Cardiac muscle cell (in vitro differentiated cells and primary cell): ENCODE measurements around the gene ILK. TPM values are rescaled to one million over a fixed set of nuclear protein-coding genes. Genes with fewer than 3 reads are reported as not detected.

ENCODE experiments used
- DNase-seq, 2 donors: peaks; one replicate each; pipeline versions ENCODE4 v3.0.0 to v3.0.0-alpha.2; 2010 to 2017; ENCODE audit warnings: low read depth in 1 of 2, low spot score in 1 of 2
- H3K27ac ChIP-seq: fragments of 200-600 bp; sonication (generic); 2 replicates; pipeline ENCODE4 v1.5.1; 2016
- H3K27me3 ChIP-seq: fragments of 200-600 bp; sonication (generic); 2 replicates; pipeline ENCODE4 v1.6.0; 2016; ENCODE audit warnings: control low read depth
- H3K36me3 ChIP-seq: fragments of 200-600 bp; sonication (generic); 2 replicates; pipeline ENCODE4 v1.5.1; 2016; ENCODE audit warnings: control low read depth
- H3K4me1 ChIP-seq: fragments of 200-600 bp; sonication (generic); 2 replicates; pipeline ENCODE4 v1.8.1; 2017; ENCODE audit warnings: low read depth, mild to moderate bottlenecking, mixed run types
- H3K4me3 ChIP-seq: fragments of 200-600 bp; sonication (generic); 2 replicates; pipeline ENCODE4 v1.5.1; 2016; ENCODE audit warnings: mild to moderate bottlenecking
- H3K9me3 ChIP-seq: fragments of 200-600 bp; sonication (generic); 2 replicates; pipeline ENCODE4 v1.5.1; 2017; ENCODE audit warnings: low read depth, mild to moderate bottlenecking, control low read depth
- CTCF ChIP-seq: IDR thresholded peaks from 2 replicates; pipeline ENCODE4 v1.5.1; 2012; ENCODE audit warnings: low read depth, mild to moderate bottlenecking, low read length
- polyA plus RNA-seq: library from polyadenylated mRNA; unstranded; fragments of >200 nt; fragmentation: Nextera tagmentation; extraction: Ambion mirVana; gene quantifications from 2 replicates; pipeline ENCODE4 v1.2.1, GENCODE V29; 2016
- total RNA-seq: library from RNA; depleted of rRNA; stranded (reverse); fragments of >200 nt; gene quantifications from 2 replicates; pipeline ENCODE4 v1.2.3, GENCODE V29; 2016

The ILK gene
- total and polyA plus RNA-seq, 2 experiments from 2014 or later, result 221 to 316 TPM

GRCh38 chr11:6576471-6577373, 26.9 kb upstream of the ILK start:
- Histone ChIP-seq H3K27me3 (no peaks in the 10 kb centered on the region), H3K4me1 (no peaks in the 10 kb centered on the region), H3K4me3 (no peak overlapping the region), H3K36me3 (no peaks in the 10 kb centered on the region), H3K9me3 (no peaks in the 10 kb centered on the region), H3K27ac (no peak overlapping the region)
- TF ChIP-seq CTCF, result no peak
- peak in 1 of 2 donors; percentile 84 for DNase-seq

- no peaks in the 10 kb centered on the region for H3K36me3 ChIP-seq
- no peak overlapping the region for H3K27ac ChIP-seq
- no peaks in the 10 kb centered on the region for H3K4me1 ChIP-seq
- TF ChIP-seq CTCF, result no peak
- no peaks in the 10 kb centered on the region for H3K9me3 ChIP-seq
- no peak overlapping the region for H3K4me3 ChIP-seq
- no peak for DNase-seq
- H3K27me3 ChIP-seq, result no peaks in the 10 kb centered on the region
Observed at GRCh38 chr11:6578134-6578533, 25.4 kb upstream of the ILK start.

GRCh38 chr11:6579681-6580080, 23.9 kb upstream of the ILK start:
- H3K9me3 ChIP-seq, result no peaks in the 10 kb centered on the region
- DNase-seq, result no peak
- no peaks in the 10 kb centered on the region for H3K27me3 ChIP-seq
- no peak overlapping the region for H3K27ac ChIP-seq
- no peak for TF ChIP-seq CTCF
- H3K4me1 ChIP-seq, result no peaks in the 10 kb centered on the region
- H3K4me3 ChIP-seq, result no peak overlapping the region
- H3K36me3 ChIP-seq, result no peaks in the 10 kb centered on the region

GRCh38 chr11:6583584-6583983, 20.0 kb upstream of the ILK start:
- no peak overlapping the region for H3K4me3 ChIP-seq
- no peak for DNase-seq
- H3K4me1 ChIP-seq, result no peaks in the 10 kb centered on the region
- no peaks in the 10 kb centered on the region for H3K27me3 ChIP-seq
- peaks cover 4% of the 10 kb centered on the region for H3K36me3 ChIP-seq
- no peaks in the 10 kb centered on the region for H3K9me3 ChIP-seq
- TF ChIP-seq CTCF, result no peak
- no peak overlapping the region for H3K27ac ChIP-seq

- DNase-seq, result no peak
Observed at GRCh38 chr11:6584528-6584927, 19.0 kb upstream of the ILK start.

More at GRCh38 chr11:6584528-6584927, 19.0 kb upstream of the ILK start:
- no peaks in the 10 kb centered on the region for H3K27me3 ChIP-seq
- no peaks in the 10 kb centered on the region for H3K4me1 ChIP-seq
- H3K9me3 ChIP-seq, result no peaks in the 10 kb centered on the region
- no peak overlapping the region for H3K4me3 ChIP-seq
- no peak overlapping the region for H3K27ac ChIP-seq
- no peak for TF ChIP-seq CTCF
- peaks cover 4% of the 10 kb centered on the region for H3K36me3 ChIP-seq
